Stimulated activated CD8-positive, alpha-beta memory T cell treated with anti-CD3 and anti-CD28 coated beads, Interleukin-15, amount 100 ng/mL, for 24 hours (primary cell): Measurements from ENCODE around the gene OR8G5.

Source experiments
- DNase-seq: peaks from one replicate; pipeline ENCODE4 v3.0.0-alpha.2; 2020; ENCODE audit warnings: low read depth

OR8G5 gene

DNA sequence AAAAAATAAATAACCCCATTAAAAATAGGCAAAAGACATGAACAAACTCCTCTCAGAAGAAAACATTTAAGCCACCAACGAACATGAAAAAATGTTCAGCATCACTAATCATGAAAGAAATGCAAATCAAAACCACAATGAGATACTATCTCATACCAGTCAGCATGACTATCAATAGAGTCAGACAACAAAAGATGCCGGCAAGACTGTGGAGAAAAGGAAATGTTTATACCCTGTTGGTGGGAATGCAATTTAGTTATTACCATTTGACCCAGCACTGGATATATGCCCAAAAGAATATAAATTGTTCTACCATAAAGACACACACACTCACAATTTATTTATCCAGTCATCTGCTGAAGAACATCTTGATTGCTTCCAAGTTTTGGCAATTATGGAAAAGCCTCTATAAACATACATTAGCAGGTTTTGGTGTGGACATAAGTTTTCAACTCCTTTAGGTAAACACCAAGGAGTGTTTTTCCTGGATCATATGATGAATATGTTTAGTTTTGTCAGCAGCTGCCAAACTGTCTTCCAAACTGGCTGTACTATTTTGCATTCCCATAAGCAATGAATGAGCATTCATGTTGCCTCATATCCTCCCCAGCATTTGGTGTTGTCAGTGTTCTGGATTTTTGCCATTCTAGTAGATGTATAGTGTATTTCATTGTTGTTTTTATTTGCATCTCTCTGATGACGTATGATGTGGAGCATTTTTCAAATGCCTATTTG is 29.6 kb downstream of the OR8G5 start:
- DNase-seq, result no peak

DNA sequence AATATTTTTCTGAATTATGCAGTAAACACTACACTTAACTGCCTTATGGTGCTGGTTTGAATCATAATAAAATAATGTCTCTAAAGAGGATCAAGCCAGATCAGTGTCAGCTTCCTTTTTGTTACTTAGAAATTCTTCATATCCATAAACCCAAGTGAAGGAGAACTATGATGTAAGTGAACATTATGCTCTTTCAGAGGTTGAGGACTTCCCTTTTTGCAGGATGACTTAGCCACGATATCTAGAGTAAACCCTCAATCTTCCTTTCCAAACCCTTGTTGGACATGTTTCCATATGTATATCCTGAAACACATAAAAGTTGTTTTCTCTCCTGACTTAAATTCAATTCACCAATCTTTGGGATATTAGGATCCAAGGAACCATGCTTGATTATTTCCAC is 38.5 kb downstream of the OR8G5 start:
- no peak for DNase-seq

DNA sequence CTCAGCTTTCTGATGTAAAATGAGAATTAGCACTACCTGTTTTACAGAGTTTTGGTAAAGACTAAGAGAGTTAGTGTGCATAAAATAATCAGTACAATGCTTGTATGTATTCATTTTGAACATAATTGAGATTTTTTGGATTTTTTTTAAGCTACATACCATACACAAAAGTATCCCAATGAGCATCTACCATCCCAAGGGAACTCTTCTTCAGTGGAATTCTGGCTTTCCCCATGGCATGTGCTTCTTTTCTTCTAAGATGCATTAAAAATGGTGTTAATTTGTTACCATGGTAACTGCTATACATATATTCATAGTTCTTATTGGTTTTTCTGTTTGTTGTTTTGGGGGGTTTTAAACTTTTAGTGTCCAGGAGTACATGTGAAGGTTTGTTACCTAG is 39.8 kb downstream of the OR8G5 start:
- no peak for DNase-seq

DNA sequence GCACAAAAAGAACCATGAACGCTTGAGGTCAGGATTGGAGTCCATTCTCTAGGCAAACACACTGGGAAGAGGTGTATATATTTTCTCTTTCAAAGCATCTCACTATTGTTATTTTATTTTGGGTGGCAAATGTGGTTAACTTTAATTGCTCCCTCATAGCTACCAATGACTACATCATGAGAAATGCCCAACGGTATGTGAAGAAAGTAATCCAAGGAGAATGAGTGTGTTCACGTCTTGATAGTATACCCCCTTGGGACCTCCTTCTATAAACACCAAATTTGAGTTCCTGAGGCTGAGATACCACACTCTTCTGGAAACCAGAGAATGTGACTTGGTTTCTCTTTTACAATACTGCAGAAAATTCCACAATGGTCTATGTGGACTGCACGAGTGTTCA is 41.7 kb downstream of the OR8G5 start:
- no peak for DNase-seq

DNA sequence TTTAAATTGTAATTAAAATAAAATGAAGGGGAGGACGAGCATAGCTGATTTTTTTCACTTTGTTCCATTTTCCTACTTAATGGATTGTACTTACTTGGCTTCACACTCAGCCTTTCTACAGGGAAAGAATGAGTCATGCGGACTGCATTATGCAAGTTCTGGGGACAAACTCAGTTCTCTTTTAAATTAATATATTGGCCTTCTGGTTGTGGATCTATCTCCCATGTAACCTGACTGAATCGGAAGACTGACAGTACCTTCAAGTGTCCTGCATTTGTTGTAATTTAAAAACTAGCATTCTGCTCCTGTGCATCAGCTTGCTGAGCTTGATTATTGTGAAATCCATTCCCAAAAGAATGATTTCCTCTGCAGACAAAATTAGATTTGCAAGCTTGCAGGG is 45.4 kb downstream of the OR8G5 start:
- DNase-seq, result no peak

DNA sequence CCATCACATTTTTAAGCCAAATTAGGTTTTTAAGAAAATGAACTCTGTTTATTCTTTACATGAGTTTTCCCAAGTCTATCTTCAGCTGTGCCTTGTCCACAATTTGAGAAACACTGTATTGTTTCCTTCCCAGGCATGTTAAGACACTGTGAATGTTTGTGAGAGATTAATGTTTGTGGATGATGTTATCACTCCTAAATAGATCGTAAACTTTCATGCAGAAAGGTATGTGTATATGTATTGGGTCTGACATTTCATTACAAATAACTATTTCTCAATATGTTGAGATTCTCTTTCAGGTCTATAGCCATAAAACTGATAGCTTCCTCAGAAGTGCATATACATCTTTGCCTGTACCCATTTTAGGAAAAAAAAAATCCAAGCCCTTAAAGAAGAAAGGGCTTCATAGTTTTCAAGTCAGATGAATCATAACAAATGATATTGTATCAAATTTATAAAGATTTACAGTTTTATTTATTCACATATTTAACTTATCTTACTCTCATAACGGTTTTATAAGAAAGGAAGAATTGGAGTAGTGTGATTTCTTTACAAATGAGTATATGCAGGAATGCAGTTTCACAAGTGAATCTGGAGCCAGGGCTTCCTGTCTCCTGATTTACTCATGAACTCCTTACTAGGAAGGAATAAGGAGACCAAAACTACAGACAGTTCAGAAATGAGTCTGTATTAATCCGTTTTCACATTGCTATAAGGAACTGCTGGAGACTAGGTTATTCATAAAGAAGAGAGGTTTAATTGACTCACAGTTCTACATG is 46.4 kb downstream of the OR8G5 start:
- no peak for DNase-seq

DNA sequence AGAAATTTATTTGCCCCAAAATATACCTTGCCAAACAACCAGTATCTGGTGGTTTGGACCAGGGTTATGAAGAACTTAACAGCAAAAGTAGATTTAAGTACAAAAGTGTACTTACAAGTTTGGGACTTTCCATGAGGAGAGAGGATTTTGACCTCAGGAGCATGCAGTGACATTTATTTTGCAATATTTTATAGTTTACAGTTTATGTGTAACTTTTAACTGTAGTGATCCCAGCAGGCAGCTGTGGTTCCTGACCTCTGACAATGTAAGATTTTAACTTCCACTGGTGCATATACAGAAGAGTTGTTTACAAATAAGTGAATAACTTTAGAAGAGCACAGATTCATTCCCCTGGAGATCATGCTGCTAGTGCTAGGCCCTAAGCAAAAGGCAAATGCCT is 50.9 kb downstream of the OR8G5 start:
- DNase-seq, result no peak

DNA sequence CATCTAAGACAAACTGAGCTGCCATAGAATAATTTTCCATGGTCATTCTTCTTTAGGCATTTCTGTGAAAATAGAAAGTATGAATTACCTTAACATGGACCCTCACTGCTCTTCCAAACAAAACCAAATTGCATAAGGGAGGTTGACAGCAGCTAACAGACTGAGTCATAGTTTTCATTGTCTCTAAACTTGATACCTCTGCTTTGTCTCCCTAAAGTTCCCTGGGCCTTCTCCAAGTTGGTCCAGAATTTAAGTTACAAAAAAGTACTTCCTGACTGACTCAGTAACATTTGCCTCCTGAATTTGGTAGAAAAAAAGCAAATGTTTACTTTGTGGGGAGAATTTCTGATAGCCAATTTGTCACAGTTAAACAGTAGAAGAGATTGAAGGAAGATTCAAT is 54.5 kb downstream of the OR8G5 start:
- no peak for DNase-seq

DNA sequence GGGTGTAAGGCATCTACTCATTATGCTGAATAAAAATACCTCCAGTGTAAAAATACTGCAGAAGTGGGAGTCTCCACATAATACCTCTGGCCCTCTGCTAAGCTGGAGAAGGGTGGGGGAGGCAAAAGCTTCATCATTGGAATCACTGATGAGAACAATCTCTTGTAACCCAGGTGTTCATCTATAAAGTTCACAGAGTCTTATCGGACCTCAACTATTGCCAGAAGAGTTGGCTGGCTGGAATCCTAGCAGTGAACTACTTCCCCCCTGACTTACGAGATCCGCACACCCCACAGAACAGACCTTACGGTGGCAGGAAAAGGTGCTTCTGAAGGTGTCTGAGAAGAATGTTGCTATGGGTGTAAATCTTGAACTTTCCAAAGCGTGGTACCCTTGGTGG is 55.1 kb downstream of the OR8G5 start:
- DNase-seq, result no peak

DNA sequence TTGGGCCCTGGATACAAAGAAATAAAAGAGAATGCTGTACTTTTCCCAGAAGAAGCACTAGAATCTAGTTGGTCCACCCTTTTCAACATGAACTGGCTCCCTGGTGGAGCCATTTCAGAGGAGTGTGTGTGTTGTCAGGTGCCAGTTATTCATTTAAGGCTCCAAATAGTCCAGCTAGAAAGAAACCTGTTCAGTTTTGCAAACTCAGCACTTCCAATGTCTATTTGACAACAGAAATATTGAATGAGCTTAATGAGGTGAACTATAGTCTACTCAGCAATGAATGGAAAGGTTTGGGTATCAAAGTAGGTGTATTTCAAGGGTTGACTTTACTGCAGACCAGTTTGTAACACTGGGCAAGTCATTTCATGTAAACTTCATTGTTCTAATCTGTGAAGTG is 55.5 kb downstream of the OR8G5 start:
- no peak for DNase-seq

DNA sequence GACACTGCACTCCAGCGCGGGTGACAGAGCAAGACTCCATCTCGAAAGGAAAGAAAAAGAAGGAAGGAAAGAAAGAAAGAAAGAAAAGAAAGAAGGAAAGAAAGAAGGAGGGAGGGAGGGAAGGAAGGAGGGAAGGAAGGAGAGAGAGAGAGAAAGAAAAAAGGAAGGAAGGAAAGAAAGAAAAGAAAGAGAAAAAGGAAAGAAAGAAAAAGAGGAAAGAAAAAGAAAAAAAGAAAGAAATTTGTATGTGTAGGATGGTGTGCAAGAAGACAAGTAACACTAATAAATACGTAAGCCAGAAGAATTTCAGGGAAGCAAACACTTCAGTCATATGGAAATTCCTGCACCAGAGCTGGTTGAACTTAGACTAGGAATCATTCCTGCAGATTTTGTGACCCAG is 57.0 kb downstream of the OR8G5 start:
- DNase-seq, result no peak

DNA sequence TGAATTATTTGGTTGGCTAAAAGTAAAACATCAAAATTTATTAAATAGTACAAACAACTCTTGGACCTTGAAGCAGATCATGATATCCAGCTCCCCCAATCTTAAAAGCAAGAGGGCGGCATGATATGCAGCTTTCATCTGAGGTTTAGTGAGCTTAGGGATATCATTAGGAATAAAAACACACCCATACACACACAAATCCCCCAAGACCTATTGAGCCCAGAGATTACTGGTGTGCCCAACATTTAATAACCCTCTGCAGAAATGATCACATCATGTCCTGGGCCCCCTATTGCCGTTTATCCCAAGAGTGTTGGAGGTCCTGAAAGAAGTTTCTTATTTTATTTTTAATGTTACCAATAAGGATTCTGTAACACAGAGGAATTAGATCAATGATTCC is 57.7 kb downstream of the OR8G5 start, which contains the start of gene OR8D1:
Gene OR8D1, minus strand, starts transcription at position 101 of the 400 bp plus-strand sequence. CDS start 3,183 bp downstream, outside the sequence.
- no peak for DNase-seq

DNA sequence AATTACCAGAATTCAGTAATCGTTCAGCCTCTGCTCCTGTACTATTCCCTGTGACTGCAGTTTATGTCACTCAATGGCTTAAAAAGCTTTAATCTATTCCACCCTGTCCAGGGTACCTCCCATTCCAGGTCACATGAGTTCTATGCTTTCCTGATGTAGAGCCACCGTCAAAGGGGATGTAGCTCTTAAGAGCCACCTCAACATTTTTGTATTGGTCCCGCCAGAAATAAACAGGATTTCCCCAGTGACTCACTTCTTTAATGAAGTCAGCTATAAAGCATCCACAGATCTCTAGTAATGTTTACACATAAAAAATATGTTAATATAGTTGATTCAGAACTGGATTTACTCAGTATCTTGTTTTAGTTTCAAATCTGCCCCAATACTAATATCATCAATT is 58.9 kb downstream of the OR8G5 start:
- DNase-seq, result no peak
